Vagina (tissue), 2 donors: Measurements from ENCODE around the gene COL16A1.

Experiments
- POLR2A ChIP-seq, 2 donors: fragments of 450-650 bp; IDR thresholded peaks; one replicate each; pipeline ENCODE4 v1.6.1; 2017; ENCODE audit warnings: antibody characterized with exemption in 2 of 2, mild to moderate bottlenecking in 2 of 2, moderate library complexity in 2 of 2
- TF ChIP-seq, protein P1 (sequence below), 3 experiments: fragments of 450-650 bp in 2 of 3; fragments of 200-600 bp in 1 of 3; sonication (generic) in 1 of 3; IDR thresholded peaks; one replicate each; pipeline ENCODE4 v1.5.1; 2017 to 2019; ENCODE audit warnings: antibody characterized with exemption in 3 of 3, mild to moderate bottlenecking in 2 of 3, moderate library complexity in 2 of 3

DNA sequence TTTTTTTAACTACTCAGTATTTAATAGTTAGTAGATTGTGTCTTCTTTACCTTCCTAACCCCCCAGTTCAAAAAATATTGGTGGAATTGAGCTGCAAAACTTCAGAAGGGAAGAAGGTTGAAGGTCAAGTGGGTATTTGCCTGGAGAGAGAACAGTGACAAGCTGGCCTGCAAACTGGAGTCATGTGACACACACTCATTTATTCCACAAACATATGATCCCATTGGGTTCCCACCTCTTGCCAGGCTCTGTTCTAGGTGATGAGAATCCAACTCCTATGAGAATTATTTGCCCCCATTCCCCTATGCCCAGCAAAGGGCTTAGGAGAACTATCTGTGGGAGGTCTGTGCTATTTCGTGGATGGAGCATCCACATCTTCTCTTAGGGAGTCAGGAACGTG lies 55.6 kb downstream of the COL16A1 start:
- TF ChIP-seq, protein P1, sequence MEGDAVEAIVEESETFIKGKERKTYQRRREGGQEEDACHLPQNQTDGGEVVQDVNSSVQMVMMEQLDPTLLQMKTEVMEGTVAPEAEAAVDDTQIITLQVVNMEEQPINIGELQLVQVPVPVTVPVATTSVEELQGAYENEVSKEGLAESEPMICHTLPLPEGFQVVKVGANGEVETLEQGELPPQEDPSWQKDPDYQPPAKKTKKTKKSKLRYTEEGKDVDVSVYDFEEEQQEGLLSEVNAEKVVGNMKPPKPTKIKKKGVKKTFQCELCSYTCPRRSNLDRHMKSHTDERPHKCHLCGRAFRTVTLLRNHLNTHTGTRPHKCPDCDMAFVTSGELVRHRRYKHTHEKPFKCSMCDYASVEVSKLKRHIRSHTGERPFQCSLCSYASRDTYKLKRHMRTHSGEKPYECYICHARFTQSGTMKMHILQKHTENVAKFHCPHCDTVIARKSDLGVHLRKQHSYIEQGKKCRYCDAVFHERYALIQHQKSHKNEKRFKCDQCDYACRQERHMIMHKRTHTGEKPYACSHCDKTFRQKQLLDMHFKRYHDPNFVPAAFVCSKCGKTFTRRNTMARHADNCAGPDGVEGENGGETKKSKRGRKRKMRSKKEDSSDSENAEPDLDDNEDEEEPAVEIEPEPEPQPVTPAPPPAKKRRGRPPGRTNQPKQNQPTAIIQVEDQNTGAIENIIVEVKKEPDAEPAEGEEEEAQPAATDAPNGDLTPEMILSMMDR (IDR thresholded peaks at IDR 0.05), result no peak
- no peak for TF ChIP-seq POLR2A (IDR thresholded peaks at IDR 0.05)
